Activated CD4-positive, alpha-beta T cell treated with anti-CD3 and anti-CD28 coated beads, Interleukin-10, Interleukin-2, amounts not matched to agents 100 ng/mL and 50 ng/mL, durations not matched to agents 16 hours and 8 hours (primary cell): ENCODE results near the gene RBM43.
A peak's percentile ranks its signal among the peaks of the same experiment; 100 is the strongest.
"Not testable (repeated sequence)": the region's sequence is repeated elsewhere in the genome, so short reads cannot be mapped to it uniquely, and the experiment has no call there.

Source experiments
- DNase-seq: peaks from one replicate; pipeline ENCODE4 v3.0.0-alpha.2; 2020

Gene RBM43

GRCh38 chr2:151261231-151261976 lies at the start of gene RBM43:
Gene RBM43 (minus strand): TSS chr2:151261863. CDS start chr2:151261727, 136 bp downstream.
- peak; percentile 92 for DNase-seq

- not testable (repeated sequence) for DNase-seq
These were observed 48.6 kb upstream of the RBM43 start for GRCh38 chr2:151310313-151310712.

GRCh38 chr2:151306621-151307020 lies 45.0 kb upstream of the RBM43 start:
- no peak for DNase-seq

- DNase-seq = no peak
These were observed 43.5 kb upstream of the RBM43 start for GRCh38 chr2:151305129-151305691.

GRCh38 chr2:151302879-151303278 lies 41.2 kb upstream of the RBM43 start:
- no peak for DNase-seq

GRCh38 chr2:151302404-151302803 lies 40.7 kb upstream of the RBM43 start:
- no peak for DNase-seq

GRCh38 chr2:151299920-151300539 lies 38.4 kb upstream of the RBM43 start:
- DNase-seq = no peak

- DNase-seq = peak; percentile 23
These were observed 36.2 kb upstream of the RBM43 start for GRCh38 chr2:151297882-151298281.

GRCh38 chr2:151295926-151296325 lies 34.3 kb upstream of the RBM43 start:
- not testable (repeated sequence) for DNase-seq

- no peak for DNase-seq
These were observed 30.9 kb upstream of the RBM43 start for GRCh38 chr2:151292546-151292945.

- no peak for DNase-seq
These were observed 30.5 kb upstream of the RBM43 start for GRCh38 chr2:151292141-151292540.

- no peak for DNase-seq
These were observed 29.6 kb upstream of the RBM43 start for GRCh38 chr2:151291224-151291623.

- peak; percentile 76 for DNase-seq
These were observed 28.6 kb upstream of the RBM43 start for GRCh38 chr2:151289972-151290866.

GRCh38 chr2:151287513-151288250 lies 26.0 kb upstream of the RBM43 start:
- no peak for DNase-seq

- DNase-seq = no peak
These were observed 20.7 kb upstream of the RBM43 start for GRCh38 chr2:151282401-151282800.

GRCh38 chr2:151280271-151280670 lies 18.6 kb upstream of the RBM43 start:
- DNase-seq = no peak

- DNase-seq = no peak
These were observed 16.8 kb upstream of the RBM43 start for GRCh38 chr2:151278487-151278886.

- no peak for DNase-seq
These were observed 15.4 kb upstream of the RBM43 start for GRCh38 chr2:151277067-151277466.

GRCh38 chr2:151275291-151275690 lies 13.6 kb upstream of the RBM43 start:
- DNase-seq = no peak

GRCh38 chr2:151271824-151272223 lies 10.2 kb upstream of the RBM43 start:
- DNase-seq = no peak

GRCh38 chr2:151269798-151270568 lies 8.3 kb upstream of the RBM43 start:
- no peak for DNase-seq

- DNase-seq = no peak
These were observed 6.4 kb upstream of the RBM43 start for GRCh38 chr2:151268085-151268484.
